Fibroblast of the aortic adventitia (primary cell): ENCODE results near the gene ANO4. TPM values are rescaled to one million over a fixed set of nuclear protein-coding genes. Genes with fewer than 3 reads are reported as not detected.

Experiments used
- DNase-seq: peaks from one replicate; pipeline ENCODE4 v3.0.0-alpha.2; 2010; ENCODE audit warnings: low read depth
- H3K4me3 ChIP-seq: 2 replicates; pipeline ENCODE4 v1.5.1; 2011; ENCODE audit warnings: low read depth, mild to moderate bottlenecking, control low read depth, low read length, moderate library complexity
- total RNA-seq: library from RNA; depleted of rRNA; stranded (reverse); fragments of >200 nt; gene quantifications from 2 replicates; pipeline ENCODE4 v1.2.3, GENCODE V29; 2012; ENCODE audit warnings: low replicate concordance
- TF ChIP-seq, protein P1 (sequence below): IDR thresholded peaks from 2 replicates; pipeline ENCODE4 v1.5.1; 2011; ENCODE audit warnings: mild to moderate bottlenecking, low read length, control low read depth, inconsistent platforms; ENCODE audit not compliant: insufficient read depth

Gene ANO4
- total RNA-seq, 1 donor: 0.18 TPM

- peak; percentile 74 for DNase-seq
- TF ChIP-seq, protein P1, sequence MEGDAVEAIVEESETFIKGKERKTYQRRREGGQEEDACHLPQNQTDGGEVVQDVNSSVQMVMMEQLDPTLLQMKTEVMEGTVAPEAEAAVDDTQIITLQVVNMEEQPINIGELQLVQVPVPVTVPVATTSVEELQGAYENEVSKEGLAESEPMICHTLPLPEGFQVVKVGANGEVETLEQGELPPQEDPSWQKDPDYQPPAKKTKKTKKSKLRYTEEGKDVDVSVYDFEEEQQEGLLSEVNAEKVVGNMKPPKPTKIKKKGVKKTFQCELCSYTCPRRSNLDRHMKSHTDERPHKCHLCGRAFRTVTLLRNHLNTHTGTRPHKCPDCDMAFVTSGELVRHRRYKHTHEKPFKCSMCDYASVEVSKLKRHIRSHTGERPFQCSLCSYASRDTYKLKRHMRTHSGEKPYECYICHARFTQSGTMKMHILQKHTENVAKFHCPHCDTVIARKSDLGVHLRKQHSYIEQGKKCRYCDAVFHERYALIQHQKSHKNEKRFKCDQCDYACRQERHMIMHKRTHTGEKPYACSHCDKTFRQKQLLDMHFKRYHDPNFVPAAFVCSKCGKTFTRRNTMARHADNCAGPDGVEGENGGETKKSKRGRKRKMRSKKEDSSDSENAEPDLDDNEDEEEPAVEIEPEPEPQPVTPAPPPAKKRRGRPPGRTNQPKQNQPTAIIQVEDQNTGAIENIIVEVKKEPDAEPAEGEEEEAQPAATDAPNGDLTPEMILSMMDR: no peak
- H3K4me3 ChIP-seq: no peak overlapping the region
These were observed 251.2 kb downstream of the ANO4 start for GRCh38 chr12:101045486-101046464.

DNA sequence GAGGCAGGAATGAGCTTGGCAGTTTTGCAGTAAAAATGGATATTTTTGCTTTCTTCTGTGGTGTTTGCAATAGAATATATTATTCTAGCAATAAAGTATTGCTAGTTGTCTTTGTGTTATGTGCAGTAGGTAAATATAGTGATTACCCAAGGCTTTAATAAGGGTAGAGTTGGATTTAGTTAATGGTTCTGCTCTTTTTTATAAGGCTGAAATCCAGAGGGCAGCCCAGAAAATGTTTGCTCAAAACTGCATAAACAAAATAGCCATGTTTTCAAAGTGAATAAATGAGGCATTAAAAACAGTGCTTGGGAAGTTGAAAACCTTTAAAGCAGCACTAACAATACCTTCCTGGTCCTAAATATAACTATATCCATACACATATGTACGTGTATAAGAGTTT, 253.1 kb downstream of the ANO4 start:
- no peak for DNase-seq
- TF ChIP-seq, protein P1: no peak
- H3K4me3 ChIP-seq: no peak overlapping the region

- H3K4me3 ChIP-seq: no peak overlapping the region
- DNase-seq: no peak
- TF ChIP-seq, protein P1: no peak
These were observed 256.1 kb downstream of the ANO4 start for GRCh38 chr12:101050631-101051030.

- DNase-seq: peak; percentile 90
- TF ChIP-seq, protein P1: no peak
- H3K4me3 ChIP-seq: no peak overlapping the region
These were observed 256.6 kb downstream of the ANO4 start for GRCh38 chr12:101051151-101051550.

- no peak overlapping the region for H3K4me3 ChIP-seq
- peak; percentile 99 for DNase-seq
- TF ChIP-seq, protein P1: no peak
These were observed 257.4 kb downstream of the ANO4 start for GRCh38 chr12:101051901-101052550.

DNA sequence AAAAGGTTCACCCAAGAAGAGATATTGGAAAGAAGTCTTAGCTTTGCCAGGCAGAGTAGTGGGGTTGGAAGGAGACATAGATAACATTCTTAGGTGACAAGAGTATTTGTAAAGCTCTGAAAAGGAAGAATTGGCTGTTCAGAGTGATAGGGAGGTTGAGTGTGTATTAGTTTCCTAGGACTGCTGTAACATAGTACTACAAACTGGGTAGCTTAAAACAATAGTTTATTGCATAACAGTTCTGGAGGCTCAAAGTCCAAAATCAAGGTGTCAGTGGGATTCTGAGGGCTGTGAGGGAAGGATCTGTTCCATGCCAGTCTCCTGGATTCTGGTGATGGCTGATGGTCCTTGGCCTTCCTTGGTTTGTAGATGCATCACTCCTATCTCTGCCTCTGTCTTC, 258.6 kb downstream of the ANO4 start:
- no peak overlapping the region for H3K4me3 ChIP-seq
- TF ChIP-seq, protein P1: no peak
- DNase-seq: no peak
